K562 (cell line): ENCODE data around the gene C6orf47.

Source experiments
- SNRNP70 ChIP-seq: fragments of 200-400 bp; formaldehyde crosslinking; optimal IDR thresholded peaks from 2 replicates; pipeline ENCODE3; 2017; ENCODE audit warnings: low read depth, low read length
- TCF7 ChIP-seq: sonication (generic); IDR thresholded peaks from 2 replicates; pipeline ENCODE4 v1.6.1; 2016; ENCODE audit warnings: antibody characterized with exemption, borderline replicate concordance
- TF ChIP-seq, protein P1 (sequence below), 2 experiments: fragments of 450-650 bp in 1 of 2; sonication (generic) in 1 of 2; formaldehyde crosslinking in 1 of 2; IDR thresholded peaks; 2 replicates each; pipeline versions ENCODE4 v1.7.1 to v1.9.0; 2016 to 2022; ENCODE audit warnings: inconsistent platforms in 1 of 2, mild to moderate bottlenecking in 1 of 2, missing genetic modification reagents in 1 of 2

DNA sequence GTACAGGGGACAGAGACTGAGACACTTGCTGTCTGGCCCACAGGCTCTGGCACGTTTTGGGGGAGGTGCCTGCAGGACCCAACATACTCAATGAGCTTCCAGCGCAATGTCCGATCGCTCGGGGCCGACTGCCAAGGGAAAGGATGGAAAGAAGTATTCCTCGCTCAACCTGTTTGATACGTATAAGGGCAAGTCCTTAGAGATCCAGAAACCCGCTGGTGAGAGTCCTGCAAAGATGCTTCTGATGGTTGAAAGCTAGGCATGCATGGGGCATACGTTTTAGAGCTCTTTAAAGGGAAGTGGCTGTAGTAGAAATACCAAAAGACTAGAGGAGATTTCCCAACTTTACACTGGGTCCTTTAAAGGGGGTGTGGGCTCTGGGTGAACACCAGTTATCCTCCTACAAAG lies 37.9 kb downstream of the C6orf47 start:
- TF ChIP-seq TCF7: no peak
- no peak for TF ChIP-seq SNRNP70
- TF ChIP-seq, protein P1, sequence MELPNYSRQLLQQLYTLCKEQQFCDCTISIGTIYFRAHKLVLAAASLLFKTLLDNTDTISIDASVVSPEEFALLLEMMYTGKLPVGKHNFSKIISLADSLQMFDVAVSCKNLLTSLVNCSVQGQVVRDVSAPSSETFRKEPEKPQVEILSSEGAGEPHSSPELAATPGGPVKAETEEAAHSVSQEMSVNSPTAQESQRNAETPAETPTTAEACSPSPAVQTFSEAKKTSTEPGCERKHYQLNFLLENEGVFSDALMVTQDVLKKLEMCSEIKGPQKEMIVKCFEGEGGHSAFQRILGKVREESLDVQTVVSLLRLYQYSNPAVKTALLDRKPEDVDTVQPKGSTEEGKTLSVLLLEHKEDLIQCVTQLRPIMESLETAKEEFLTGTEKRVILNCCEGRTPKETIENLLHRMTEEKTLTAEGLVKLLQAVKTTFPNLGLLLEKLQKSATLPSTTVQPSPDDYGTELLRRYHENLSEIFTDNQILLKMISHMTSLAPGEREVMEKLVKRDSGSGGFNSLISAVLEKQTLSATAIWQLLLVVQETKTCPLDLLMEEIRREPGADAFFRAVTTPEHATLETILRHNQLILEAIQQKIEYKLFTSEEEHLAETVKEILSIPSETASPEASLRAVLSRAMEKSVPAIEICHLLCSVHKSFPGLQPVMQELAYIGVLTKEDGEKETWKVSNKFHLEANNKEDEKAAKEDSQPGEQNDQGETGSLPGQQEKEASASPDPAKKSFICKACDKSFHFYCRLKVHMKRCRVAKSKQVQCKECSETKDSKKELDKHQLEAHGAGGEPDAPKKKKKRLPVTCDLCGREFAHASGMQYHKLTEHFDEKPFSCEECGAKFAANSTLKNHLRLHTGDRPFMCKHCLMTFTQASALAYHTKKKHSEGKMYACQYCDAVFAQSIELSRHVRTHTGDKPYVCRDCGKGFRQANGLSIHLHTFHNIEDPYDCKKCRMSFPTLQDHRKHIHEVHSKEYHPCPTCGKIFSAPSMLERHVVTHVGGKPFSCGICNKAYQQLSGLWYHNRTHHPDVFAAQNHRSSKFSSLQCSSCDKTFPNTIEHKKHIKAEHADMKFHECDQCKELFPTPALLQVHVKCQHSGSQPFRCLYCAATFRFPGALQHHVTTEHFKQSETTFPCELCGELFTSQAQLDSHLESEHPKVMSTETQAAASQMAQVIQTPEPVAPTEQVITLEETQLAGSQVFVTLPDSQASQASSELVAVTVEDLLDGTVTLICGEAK (IDR thresholded peaks at IDR 0.05): no peak
- TF ChIP-seq, protein P1 (CRISPR knock-in tag; IDR thresholded peaks at IDR 0.05): no peak
